Bronchial epithelial cell (primary cell): ENCODE measurements around the gene RHPN2. TPM values are rescaled to one million over a fixed set of nuclear protein-coding genes. Genes with fewer than 3 reads are reported as not detected.

ENCODE experiments used
- DNase-seq: peaks from one replicate; pipeline ENCODE4 v3.0.0-alpha.2; 2010; ENCODE audit warnings: low read depth
- FAIRE-seq: peaks from 2 replicates; lab custom pipeline; 2011; peaks lifted over from hg19 to GRCh38; lab: Jason Lieb, UNC
- H3K27me3 ChIP-seq: 2 replicates; pipeline ENCODE4 v1.5.1; 2011; ENCODE audit warnings: low read length; ENCODE audit not compliant: control insufficient read depth, insufficient read depth
- H3K36me3 ChIP-seq: 2 replicates; pipeline ENCODE4 v1.5.1; 2011; ENCODE audit warnings: low read length; ENCODE audit not compliant: control insufficient read depth, insufficient read depth
- H3K4me3 ChIP-seq: 2 replicates; pipeline ENCODE4 v1.5.1; 2011; ENCODE audit warnings: mild to moderate bottlenecking, low read depth, low read length, control low read depth
- CTCF ChIP-seq: IDR thresholded peaks from 2 replicates; pipeline ENCODE4 v1.5.1; 2011; ENCODE audit warnings: mild to moderate bottlenecking, moderate library complexity, low read length, control low read depth, inconsistent platforms; ENCODE audit not compliant: insufficient read depth, severe bottlenecking
- total RNA-seq: library from RNA; depleted of rRNA; stranded (reverse); fragments of >200 nt; gene quantifications from 2 replicates; pipeline ENCODE4 v1.2.1, GENCODE V29; 2014

The RHPN2 gene
- total RNA-seq, 1 donor from 2014 or later, result 22.1 TPM

DNA sequence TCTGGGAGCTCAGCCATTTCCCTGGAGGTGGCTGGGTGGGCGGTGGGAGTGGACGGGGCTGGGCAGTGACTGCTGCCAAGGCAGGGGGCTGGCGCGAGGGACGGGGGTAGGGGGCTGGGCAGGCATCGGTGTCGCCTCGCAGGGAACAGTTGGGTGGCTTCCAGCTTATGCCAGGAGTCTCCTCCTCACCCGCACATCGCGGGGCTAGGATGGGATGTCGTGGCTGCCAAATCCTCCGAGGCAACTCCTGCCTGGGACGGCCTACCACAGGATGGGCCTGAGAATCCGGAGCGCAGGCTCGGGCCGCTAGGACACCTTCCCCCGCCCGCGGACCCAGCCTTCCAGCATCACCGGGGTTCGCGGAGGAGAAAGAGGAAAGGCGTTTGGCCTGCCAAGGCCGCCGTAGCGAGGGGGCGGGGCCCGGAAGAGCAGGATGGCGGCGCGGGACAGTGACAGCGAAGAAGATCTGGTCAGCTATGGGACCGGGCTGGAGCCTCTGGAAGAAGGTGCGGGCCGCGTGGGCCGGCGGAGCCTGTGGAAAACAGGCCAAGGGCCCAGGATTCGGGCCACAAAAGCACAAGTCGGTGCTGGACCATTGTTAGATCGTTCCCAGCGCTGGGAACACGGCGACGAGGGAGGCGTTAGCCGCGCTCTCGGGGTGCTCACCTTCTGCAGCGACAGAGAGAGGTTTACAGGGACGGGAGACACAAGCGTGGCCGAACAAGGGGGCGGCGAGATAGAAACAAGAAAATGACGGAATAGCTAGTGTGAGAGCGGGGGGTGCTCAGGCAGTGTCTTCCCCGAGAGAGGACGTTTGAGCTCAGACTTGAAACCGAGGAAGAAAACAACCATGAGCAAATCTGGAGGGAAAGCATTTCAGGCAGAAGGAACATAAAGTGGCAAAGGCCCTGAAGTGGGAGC is 16.3 kb upstream of the RHPN2 start, which contains the start of gene GPATCH1:
Gene GPATCH1 (plus strand): TSS at position 421 of the 921 bp plus-strand sequence. CDS start 13 bp downstream, at position 434.
- H3K36me3 ChIP-seq, result no peaks in the 10 kb centered on the region
- DNase-seq (peak; percentile 63), FAIRE-seq (no peak)
- H3K4me3 ChIP-seq, result peak within 1 kb of the TSS; percentile 85
- no peak for TF ChIP-seq CTCF
- H3K27me3 ChIP-seq, result no peaks in the 10 kb centered on the region

GRCh38 chr19:33075519-33075918 is 10.8 kb upstream of the RHPN2 start:
- Histone ChIP-seq H3K36me3 (no peaks in the 10 kb centered on the region), H3K4me3 (no peak overlapping the region)

GRCh38 chr19:33071887-33072286 is 7.2 kb upstream of the RHPN2 start:
- Histone ChIP-seq H3K4me3 (no peak overlapping the region), H3K36me3 (no peaks in the 10 kb centered on the region), H3K27me3 (no peaks in the 10 kb centered on the region)
- DNase-seq, result peak; percentile 70
- TF ChIP-seq CTCF, result no peak
- no peak for FAIRE-seq

More at GRCh38 chr19:33075519-33075918, 10.8 kb upstream of the RHPN2 start:
- FAIRE-seq (no peak), DNase-seq (no peak)
- H3K27me3 ChIP-seq, result no peaks in the 10 kb centered on the region
- TF ChIP-seq CTCF, result no peak

- no peak for TF ChIP-seq CTCF
- no peaks in the 10 kb centered on the region for H3K27me3 ChIP-seq
- DNase-seq (no peak), FAIRE-seq (no peak)
- no peak overlapping the region for H3K4me3 ChIP-seq
- no peaks in the 10 kb centered on the region for H3K36me3 ChIP-seq
Measured at GRCh38 chr19:33067121-33067520, 2.4 kb upstream of the RHPN2 start.

GRCh38 chr19:33066543-33066942 is 1.9 kb upstream of the RHPN2 start:
- no peaks in the 10 kb centered on the region for H3K27me3 ChIP-seq
- FAIRE-seq, result no peak
- no peak overlapping the region for H3K4me3 ChIP-seq
- H3K36me3 ChIP-seq, result no peaks in the 10 kb centered on the region
- no peak for TF ChIP-seq CTCF
- no peak for DNase-seq

- no peaks in the 10 kb centered on the region for H3K36me3 ChIP-seq
- H3K27me3 ChIP-seq, result no peaks in the 10 kb centered on the region
- peak overlapping the region; percentile 75 for H3K4me3 ChIP-seq
- DNase-seq (no peak), FAIRE-seq (no peak)
- no peak for TF ChIP-seq CTCF
Measured at GRCh38 chr19:33064458-33064791, 263 bp downstream of the RHPN2 start.
